Gastrocnemius medialis (tissue), 4 donors: ENCODE measurements around the gene MTERF4.

ENCODE experiments used
- CTCF ChIP-seq, 5 experiments: fragments of 450-650 bp in 3 of 5; fragments of 200-600 bp in 2 of 5; sonication (generic) in 2 of 5; IDR thresholded peaks in 4 of 5; conservative IDR thresholded peaks in 1 of 5; 1 replicate in 4 of 5; 2 replicates in 1 of 5; pipeline ENCODE4 v1.5.1; 2016 to 2019; ENCODE audit warnings: antibody characterized with exemption in 5 of 5, mild to moderate bottlenecking in 3 of 5, moderate library complexity in 3 of 5
- POLR2A ChIP-seq, 2 donors: fragments of 450-650 bp; IDR thresholded peaks; one replicate each; pipeline ENCODE4 v1.6.1; 2017; ENCODE audit warnings: antibody characterized with exemption in 2 of 2, mild to moderate bottlenecking in 2 of 2, moderate library complexity in 2 of 2

- TF ChIP-seq CTCF (IDR thresholded peaks at IDR 0.05 in 4 of 5, conservative IDR thresholded peaks at IDR 0.05 in 1 of 5) (no peak), POLR2A (IDR thresholded peaks at IDR 0.05) (no peak)
Measured at GRCh38 chr2:241150660-241151530, 48.8 kb upstream of the MTERF4 start.
